ENCODE measurements around the gene MMP25. TPM values are rescaled to one million over a fixed set of nuclear protein-coding genes. Genes with fewer than 3 reads are reported as not detected.

MMP25 gene
- total and polyA plus RNA-seq, 2 donors (not counting 1 experiment from before 2014, with no cell fraction given), result 0.12 to 0.22 TPM

DNA sequence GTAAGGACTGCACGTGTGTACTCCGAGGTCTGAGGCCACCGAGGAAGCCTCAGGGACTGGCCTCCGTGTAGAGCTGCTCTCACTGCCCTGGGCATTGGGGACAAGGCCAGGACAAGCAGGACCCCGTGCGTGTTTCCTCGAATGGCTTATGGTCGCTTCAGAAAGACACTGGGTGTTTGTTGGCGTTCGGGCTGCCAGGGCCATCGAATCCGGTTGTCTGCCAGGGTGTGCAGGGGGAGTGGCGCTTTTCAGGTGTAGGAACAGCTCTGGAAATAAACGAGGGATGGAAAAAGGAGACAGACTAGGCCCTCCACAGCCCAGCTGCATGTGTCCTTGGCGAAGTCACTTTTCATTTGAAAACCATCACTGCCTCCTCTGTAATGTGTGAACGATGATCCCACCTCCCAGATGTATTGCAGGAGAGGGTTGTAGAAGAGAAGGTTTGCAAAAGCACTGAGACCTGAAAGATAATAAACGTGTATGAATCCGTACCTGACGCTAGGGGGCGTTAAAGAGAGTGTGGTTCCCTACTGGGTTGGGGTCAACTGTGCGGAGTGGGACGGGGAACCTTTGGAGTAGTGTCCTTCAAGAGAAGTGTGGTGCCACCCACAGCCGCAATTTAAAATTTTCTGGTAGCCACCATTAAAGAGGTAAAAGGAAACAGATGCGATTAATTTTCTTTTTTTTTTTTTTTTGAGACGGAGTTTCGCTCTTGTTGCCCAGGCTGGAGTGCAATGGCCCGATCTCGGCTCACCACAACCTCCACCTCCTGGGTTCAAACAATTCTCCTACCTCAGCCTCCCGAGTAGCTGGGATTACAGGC, 54.9 kb downstream of the MMP25 start:
- peak overlapping the region; percentile 89 for H3K4me3 Mint-ChIP-seq
- H3K9me3 Mint-ChIP-seq (ENCODE audit: insufficient read depth), result no peaks in the 10 kb centered on the region
- Histone ChIP-seq H3K36me3 (replicated peaks in 1 of 2; ENCODE audit: control extremely low read depth in 1 of 2, control insufficient read depth in 1 of 2, extremely low read depth in 1 of 2, insufficient read depth in 2 of 2, low read length in 1 of 2) (no peaks in the 10 kb centered on the region), H2AFZ (ENCODE audit: insufficient read depth, low read depth, low read length, poor library complexity, severe bottlenecking) (peak overlapping the region; percentile 81), H3K79me2 (ENCODE audit: control insufficient read depth, insufficient read depth, low read length) (no peaks in the 10 kb centered on the region), H3K4me1 (ENCODE audit: control insufficient read depth in 2 of 2, insufficient read depth in 2 of 2, low read length in 2 of 2) (peaks cover 18 to 34% of the 10 kb centered on the region in 2 donors), H4K20me1 (ENCODE audit: control insufficient read depth, insufficient read depth, low read length, poor library complexity, severe bottlenecking) (no peaks in the 10 kb centered on the region), H3K9me3 (ENCODE audit: control extremely low read depth in 1 of 3, control insufficient read depth in 2 of 3, insufficient read depth in 1 of 3, low read length in 2 of 3) (peaks cover 0 to 4% (median 0%) of the 10 kb centered on the region in 3 donors), H3K27me3 (replicated peaks in 1 of 4; ENCODE audit: control extremely low read depth in 1 of 4, control insufficient read depth in 3 of 4, insufficient read depth in 4 of 4, low read length in 3 of 4) (no peaks in the 10 kb centered on the region), H3K4me2 (replicated peaks; ENCODE audit: low read depth, low read length, poor library complexity, severe bottlenecking) (peak overlapping the region; percentile 63), H3K27ac (ENCODE audit: low read length in 2 of 2) (no peak overlapping the region), H3K9ac (ENCODE audit: low read length) (peak overlapping the region; percentile 34), H3K4me3 (ENCODE audit: control extremely low read depth in 1 of 5, extremely low read depth in 1 of 5, insufficient read depth in 1 of 5, low read depth in 2 of 5, low read length in 4 of 5) (peak overlapping the region in 3 of 5 experiments; percentile 32 to 56 (median 47))
- H3K27ac Mint-ChIP-seq, result peak overlapping the region; percentile 71
- POLR2A ChIA-PET, result interaction anchor here (0.6 kb wide), 1 partner anchor 58 kb away, joined by 3 read pairs; no protein-coding TSS in a partner anchor
- TF ChIP-seq EZH2 (IDR thresholded peaks at IDR 0.05; ENCODE audit: borderline replicate concordance, insufficient read depth, low read depth, low read length, poor library complexity, severe bottlenecking), result no peak
- TF ChIP-seq, protein P1, sequence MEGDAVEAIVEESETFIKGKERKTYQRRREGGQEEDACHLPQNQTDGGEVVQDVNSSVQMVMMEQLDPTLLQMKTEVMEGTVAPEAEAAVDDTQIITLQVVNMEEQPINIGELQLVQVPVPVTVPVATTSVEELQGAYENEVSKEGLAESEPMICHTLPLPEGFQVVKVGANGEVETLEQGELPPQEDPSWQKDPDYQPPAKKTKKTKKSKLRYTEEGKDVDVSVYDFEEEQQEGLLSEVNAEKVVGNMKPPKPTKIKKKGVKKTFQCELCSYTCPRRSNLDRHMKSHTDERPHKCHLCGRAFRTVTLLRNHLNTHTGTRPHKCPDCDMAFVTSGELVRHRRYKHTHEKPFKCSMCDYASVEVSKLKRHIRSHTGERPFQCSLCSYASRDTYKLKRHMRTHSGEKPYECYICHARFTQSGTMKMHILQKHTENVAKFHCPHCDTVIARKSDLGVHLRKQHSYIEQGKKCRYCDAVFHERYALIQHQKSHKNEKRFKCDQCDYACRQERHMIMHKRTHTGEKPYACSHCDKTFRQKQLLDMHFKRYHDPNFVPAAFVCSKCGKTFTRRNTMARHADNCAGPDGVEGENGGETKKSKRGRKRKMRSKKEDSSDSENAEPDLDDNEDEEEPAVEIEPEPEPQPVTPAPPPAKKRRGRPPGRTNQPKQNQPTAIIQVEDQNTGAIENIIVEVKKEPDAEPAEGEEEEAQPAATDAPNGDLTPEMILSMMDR (IDR thresholded peaks at IDR 0.05), result peak; percentile 78
- peak; percentile 72 for DNase-seq
- H3K27me3 Mint-ChIP-seq, result no peaks in the 10 kb centered on the region
- WGBS (ENCODE audit: insufficient coverage), result 63% methylated on average over 18 of the region's 29 CpGs
- peaks cover 29% of the 10 kb centered on the region for H3K4me1 Mint-ChIP-seq
- ATAC-seq (ENCODE audit: low read depth), result no peak
- CTCF ChIA-PET, result interaction anchor here (0.7 to 12.2 kb wide), 5 partner anchors 22 to 71 kb away, joined by 3 to 238 read pairs (median 6); partner anchors contain the start of gene ZNF213
- intact Hi-C loops (cut with micrococcal nuclease), result loop anchor here (2.0 kb wide), 2 partner anchors 42 to 58 kb away; no protein-coding TSS in a partner anchor
